Activated CD4-positive, CD25-positive, alpha-beta regulatory T cell (primary cell): ENCODE data around the gene TGFB2.

ENCODE experiments used
- DNase-seq, 4 experiments: peaks; one replicate each; lab custom pipeline; 2025; lab: John Stamatoyannopoulos, UW

TGFB2 gene

GRCh38 chr1:218462587-218462986 lies 117.5 kb downstream of the TGFB2 start:
- DNase-seq: no peak

DNA sequence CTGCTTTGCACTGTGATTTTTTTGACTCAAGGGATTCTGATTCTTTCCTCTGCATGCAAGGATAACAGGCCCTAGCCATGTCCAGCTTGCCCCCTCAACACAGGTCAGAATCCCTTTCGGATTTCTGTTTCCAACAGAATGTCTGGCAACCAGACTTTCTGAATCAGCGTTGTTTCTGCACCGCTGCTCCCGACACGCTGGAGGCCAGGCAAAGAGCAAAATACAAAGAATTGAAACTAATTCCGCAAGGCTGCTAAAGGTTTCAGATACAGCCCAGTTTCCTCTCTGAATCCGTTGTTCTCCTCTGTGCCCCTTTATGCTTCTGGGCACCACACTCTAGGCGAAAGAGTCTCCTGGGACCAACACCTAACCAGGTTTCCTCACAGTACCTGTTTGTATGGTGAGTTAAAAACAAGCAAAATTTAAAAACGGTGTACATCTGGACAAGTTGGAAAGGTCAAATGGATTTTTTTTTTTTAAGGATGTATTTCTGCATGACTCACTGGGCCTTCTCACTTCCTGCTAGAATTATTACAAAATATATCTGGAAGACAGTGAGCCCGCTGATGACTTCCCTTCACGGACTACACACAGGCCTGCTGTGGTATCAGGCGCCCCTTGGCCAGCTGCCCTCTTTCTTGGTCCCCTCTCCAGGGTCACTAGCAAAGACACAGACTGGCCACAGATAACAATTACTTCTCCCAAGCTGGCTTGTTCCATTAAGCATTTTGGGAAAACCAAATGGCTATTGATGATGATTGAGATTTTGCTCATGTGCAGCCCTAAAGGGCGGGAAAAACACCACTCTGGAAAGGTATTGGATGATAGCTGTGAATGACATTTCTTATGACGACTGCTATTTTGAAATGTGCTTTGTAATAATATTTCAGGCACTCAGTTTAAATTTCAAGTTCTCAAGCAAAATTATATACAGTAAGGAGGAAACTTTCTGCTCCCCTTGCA lies 118.3 kb downstream of the TGFB2 start:
- DNase-seq: no peak

- no peak for DNase-seq
Measured at GRCh38 chr1:218464871-218465270, 119.7 kb downstream of the TGFB2 start.

GRCh38 chr1:218466341-218467010 lies 121.3 kb downstream of the TGFB2 start:
- no peak for DNase-seq

GRCh38 chr1:218467101-218468072 lies 122.3 kb downstream of the TGFB2 start:
- DNase-seq: no peak

- no peak for DNase-seq
Measured at GRCh38 chr1:218468711-218469110, 123.6 kb downstream of the TGFB2 start.

- DNase-seq: no peak
Measured at GRCh38 chr1:218472885-218473284, 127.7 kb downstream of the TGFB2 start.

GRCh38 chr1:218473522-218473921 lies 128.4 kb downstream of the TGFB2 start:
- DNase-seq: no peak

DNA sequence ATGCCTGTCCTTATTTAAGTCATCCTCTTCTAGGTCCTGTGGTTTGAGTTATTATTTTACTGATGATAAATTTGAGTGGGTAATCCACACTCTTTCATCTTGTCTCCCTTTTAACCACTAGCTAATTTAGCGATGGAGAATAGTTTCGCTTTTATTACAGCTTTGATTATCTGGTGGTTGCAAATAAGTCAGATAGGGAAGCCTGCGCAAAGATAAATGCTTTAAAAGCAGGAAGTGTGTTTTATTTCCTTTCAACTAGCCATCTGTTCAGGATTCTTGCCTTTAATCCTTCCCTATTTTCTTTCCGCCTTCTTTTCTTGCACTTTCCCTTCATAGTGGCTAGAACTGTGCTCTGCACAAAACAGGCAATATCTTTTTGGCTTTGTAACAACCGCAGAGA lies 129.0 kb downstream of the TGFB2 start:
- DNase-seq: no peak

GRCh38 chr1:218475275-218475674 lies 130.1 kb downstream of the TGFB2 start:
- no peak for DNase-seq

DNA sequence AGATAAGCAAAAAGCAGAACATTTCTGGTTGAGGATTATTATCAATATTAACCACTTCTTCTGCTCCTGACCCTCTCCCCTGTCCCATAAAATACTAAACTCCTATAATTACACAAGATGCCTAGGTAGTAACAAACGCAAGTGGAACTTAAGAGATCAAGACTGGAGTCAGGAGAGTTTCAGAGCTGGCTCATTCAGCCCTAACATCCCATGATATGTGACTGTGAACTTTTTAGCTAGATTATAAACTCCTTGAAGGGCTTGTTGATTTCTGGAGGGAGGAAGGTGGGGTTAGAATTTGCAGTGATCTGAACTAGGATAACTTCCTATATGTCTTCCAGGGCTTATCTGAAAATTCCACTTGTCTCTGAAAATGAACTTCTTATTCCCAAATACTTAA lies 130.6 kb downstream of the TGFB2 start:
- no peak for DNase-seq

- DNase-seq: no peak
Measured at GRCh38 chr1:218476385-218476784, 131.2 kb downstream of the TGFB2 start.

- DNase-seq: no peak
Measured at GRCh38 chr1:218478336-218478735, 133.2 kb downstream of the TGFB2 start.

GRCh38 chr1:218479436-218480115 lies 134.4 kb downstream of the TGFB2 start:
- no peak for DNase-seq

DNA sequence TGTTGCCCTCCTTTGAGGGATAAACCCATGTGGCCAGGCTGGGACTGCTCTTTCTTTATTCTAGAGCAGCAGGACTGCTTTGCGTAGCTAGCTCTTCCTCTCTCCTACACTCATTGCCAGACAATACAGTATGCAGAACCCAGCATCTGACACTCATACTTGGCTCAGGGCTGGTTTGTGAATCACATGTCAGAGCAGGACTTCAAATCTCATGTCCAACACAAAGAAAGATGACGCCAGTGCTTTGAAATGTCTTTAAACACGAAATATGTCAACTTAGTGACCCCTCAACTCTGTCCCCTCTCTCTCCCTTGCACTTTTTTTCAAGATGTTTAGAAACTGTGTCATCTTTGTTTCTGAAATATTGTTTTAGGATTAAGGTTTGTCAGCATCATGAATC lies 135.0 kb downstream of the TGFB2 start:
- DNase-seq: no peak

DNA sequence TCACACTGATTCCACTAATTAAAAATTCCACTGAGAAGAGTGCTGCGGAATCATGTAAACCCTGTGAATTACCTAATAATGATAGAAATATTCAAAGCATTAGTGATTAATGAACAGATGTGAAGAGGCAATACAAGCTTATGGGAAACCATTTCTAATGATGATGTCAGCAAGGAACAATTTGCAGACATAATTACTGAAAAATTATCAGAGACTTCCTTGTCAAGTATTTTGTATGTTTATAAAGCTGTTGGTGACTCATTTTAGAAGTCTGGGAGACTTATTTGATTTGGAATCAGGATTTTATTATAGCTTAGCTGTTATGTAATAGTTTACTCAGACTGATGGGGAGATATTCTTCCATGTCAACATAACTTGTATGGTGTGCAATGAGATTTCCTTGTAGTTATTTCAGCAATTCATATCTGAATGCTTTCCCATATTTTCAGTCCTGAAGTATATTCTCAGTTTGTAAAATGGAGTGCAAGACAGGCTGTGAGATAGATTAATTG lies 135.5 kb downstream of the TGFB2 start:
- no peak for DNase-seq

GRCh38 chr1:218481116-218481775 lies 136.1 kb downstream of the TGFB2 start:
- DNase-seq: no peak

DNA sequence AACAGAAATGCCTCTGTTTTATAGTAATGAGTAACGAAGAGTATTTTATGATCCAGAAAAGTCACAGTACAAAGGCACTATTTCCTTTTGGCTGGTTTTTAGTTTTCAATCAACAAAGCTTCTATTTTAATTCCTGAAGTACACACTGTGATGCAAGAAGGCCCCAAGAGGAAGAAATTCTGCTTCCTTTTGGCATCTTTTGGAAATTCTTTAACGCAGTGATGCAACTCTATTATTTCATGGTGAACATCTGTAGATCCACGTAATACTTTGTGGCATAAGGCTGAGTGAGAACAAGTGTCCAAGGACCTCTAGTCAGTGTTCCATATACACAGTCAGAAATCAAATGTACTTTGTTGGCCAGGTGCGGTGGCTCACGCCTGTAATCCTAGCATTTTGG lies 137.5 kb downstream of the TGFB2 start:
- no peak for DNase-seq

DNA sequence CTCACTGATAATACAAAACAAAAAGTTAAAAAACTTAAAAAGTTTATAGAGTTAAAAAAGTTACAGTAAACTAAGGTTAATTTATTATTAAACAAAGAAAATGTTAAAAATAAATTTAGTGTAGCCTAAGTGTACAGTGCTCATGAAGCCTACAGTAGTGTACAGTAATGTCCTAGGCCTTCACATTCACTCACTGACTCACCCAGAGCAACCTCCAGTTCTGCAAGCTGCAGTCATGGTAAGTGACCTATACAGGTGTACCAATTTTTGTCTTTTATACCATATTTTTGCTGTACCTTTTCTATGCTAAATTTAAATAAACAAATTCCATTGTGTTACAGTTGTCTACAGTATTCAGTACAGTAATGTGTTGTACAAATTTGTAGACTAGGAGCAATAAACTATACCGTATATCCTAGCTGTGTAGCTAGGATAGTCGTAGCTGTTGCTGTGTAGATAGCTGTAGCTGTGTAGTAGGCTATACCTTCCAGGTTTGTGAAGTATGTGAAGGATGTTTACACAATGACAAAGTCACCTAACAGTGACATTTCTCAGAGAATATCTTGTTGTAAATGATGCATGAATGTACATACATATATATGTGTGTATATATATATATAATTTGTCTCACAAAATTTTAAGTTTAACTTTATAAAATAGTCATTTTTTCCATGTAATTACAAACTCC lies 140.2 kb downstream of the TGFB2 start:
- no peak for DNase-seq

DNA sequence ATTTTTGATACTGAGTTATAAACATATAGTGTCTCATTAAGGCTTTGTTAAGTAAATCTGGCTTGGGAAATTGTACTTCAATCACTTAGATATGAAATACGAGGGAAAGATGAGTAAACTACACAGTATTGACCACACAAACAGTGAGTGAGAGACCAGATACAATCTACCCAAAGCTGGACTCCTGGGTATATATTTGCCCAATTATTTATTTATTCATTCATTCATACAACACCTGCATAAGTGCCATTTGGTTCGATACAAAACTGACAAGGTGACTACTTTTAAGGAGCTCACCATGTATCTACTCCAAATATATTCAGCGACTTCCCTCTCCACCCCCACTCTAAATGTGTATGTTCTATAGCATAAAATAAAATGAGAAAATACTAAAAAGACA lies 143.4 kb downstream of the TGFB2 start:
- no peak for DNase-seq
